ENCODE data around the gene LSM3.

Gene LSM3

DNA sequence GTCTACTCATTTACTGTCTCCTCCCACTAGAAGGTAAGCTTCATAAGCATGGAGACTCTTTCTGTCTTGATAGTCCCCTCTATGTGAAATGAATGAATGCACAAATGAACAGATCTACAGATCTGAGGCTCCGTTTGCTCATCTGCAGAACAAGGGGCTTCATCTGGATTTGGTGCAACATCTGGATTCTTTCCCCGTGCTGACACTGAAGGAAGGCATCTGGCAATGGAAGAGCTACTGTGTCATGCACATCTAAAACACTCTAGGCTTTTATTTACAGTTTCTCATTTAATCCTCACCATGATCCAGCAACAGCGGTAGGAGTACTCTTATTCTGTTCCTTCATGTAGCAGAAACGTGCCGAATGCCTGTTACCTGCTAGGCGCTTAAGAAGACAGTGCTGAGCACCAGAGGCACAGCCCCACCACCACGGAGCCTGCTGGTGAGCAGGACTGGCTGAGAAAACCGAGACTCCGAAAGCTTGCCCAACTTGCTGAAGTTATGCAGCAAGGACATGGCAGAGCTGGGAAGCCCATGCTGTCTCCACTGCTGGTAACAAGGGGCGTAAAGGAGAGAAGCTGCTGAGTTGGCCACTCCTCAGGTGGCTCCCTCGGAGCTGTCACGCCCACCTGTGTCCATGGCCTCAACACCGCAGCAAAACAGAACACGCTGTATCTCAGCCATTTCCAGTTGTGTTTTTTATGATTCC is 31.1 kb downstream of the LSM3 start:
- H3K4me1 ChIP-seq (ENCODE audit: low read length) = no peaks in the 10 kb centered on the region
- TF ChIP-seq EZH2phosphoT487 (IDR thresholded peaks at IDR 0.05; ENCODE audit: low read length) = no peak
- TF ChIP-seq EZH2 (optimal IDR thresholded peaks at IDR 0.05; ENCODE audit: low read depth, low read length) = no peak
- TF ChIP-seq, protein P1, sequence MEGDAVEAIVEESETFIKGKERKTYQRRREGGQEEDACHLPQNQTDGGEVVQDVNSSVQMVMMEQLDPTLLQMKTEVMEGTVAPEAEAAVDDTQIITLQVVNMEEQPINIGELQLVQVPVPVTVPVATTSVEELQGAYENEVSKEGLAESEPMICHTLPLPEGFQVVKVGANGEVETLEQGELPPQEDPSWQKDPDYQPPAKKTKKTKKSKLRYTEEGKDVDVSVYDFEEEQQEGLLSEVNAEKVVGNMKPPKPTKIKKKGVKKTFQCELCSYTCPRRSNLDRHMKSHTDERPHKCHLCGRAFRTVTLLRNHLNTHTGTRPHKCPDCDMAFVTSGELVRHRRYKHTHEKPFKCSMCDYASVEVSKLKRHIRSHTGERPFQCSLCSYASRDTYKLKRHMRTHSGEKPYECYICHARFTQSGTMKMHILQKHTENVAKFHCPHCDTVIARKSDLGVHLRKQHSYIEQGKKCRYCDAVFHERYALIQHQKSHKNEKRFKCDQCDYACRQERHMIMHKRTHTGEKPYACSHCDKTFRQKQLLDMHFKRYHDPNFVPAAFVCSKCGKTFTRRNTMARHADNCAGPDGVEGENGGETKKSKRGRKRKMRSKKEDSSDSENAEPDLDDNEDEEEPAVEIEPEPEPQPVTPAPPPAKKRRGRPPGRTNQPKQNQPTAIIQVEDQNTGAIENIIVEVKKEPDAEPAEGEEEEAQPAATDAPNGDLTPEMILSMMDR (IDR thresholded peaks at IDR 0.05; ENCODE audit: low read length) = no peak
- no peak for DNase-seq
- H3K4me3 ChIP-seq (ENCODE audit: low read length) = no peak overlapping the region
- H3F3A ChIP-seq (ENCODE audit: insufficient read depth, low read length) = no peaks in the 10 kb centered on the region
- no peaks in the 10 kb centered on the region for H3K27me3 ChIP-seq (replicated peaks; ENCODE audit: insufficient read depth, low read length)
- H3K9me2 ChIP-seq (replicated peaks; ENCODE audit: insufficient read depth, low read length) = no peaks in the 10 kb centered on the region
- H3K4me2 ChIP-seq (ENCODE audit: low read depth, low read length) = no peak overlapping the region
- no peak overlapping the region for H3K27ac ChIP-seq (ENCODE audit: low read length)
- no peak overlapping the region for H3K9ac ChIP-seq (ENCODE audit: low read length)
- no peaks in the 10 kb centered on the region for H3K36me3 ChIP-seq (replicated peaks; ENCODE audit: insufficient read depth, low read length)
- no peak overlapping the region for H2AFZ ChIP-seq (ENCODE audit: low read length)
- no peaks in the 10 kb centered on the region for H3K9me3 ChIP-seq (replicated peaks; ENCODE audit: insufficient read depth, low read length)
- no peaks in the 10 kb centered on the region for H4K20me1 ChIP-seq (ENCODE audit: insufficient read depth, low read length)
- no peaks in the 10 kb centered on the region for H3K79me2 ChIP-seq (ENCODE audit: low read length)

DNA sequence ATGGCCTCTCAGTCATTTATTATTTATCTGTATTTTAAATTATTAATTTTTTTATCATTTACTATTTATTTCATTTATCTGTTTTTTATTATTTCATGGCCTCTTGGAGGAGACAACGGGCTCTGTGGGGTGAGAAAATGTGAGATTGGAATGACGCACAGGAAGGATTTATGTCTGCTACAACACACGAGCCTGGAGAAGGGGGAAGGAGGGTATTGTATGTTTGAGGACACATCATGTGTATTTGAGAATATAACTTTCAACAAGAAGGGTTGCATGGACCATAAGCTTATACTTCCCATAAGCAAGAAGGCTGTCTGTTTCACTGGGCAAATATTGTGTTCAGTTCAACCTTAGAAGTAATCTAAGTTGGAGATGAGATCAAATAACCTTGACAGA is 31.7 kb downstream of the LSM3 start:
- Histone ChIP-seq H3F3A (ENCODE audit: insufficient read depth, low read length) (no peaks in the 10 kb centered on the region), H3K4me1 (ENCODE audit: low read length) (no peaks in the 10 kb centered on the region), H3K9me3 (replicated peaks; ENCODE audit: insufficient read depth, low read length) (no peaks in the 10 kb centered on the region), H3K9ac (ENCODE audit: low read length) (no peak overlapping the region), H4K20me1 (ENCODE audit: insufficient read depth, low read length) (no peaks in the 10 kb centered on the region), H3K79me2 (ENCODE audit: low read length) (no peaks in the 10 kb centered on the region), H3K4me2 (ENCODE audit: low read depth, low read length) (no peak overlapping the region), H3K4me3 (ENCODE audit: low read length) (no peak overlapping the region), H3K9me2 (replicated peaks; ENCODE audit: insufficient read depth, low read length) (no peaks in the 10 kb centered on the region), H3K27me3 (replicated peaks; ENCODE audit: insufficient read depth, low read length) (no peaks in the 10 kb centered on the region), H3K36me3 (replicated peaks; ENCODE audit: insufficient read depth, low read length) (no peaks in the 10 kb centered on the region), H2AFZ (ENCODE audit: low read length) (no peak overlapping the region), H3K27ac (ENCODE audit: low read length) (no peak overlapping the region)
- DNase-seq = no peak
- no peak for TF ChIP-seq EZH2 (optimal IDR thresholded peaks at IDR 0.05; ENCODE audit: low read depth, low read length)
- TF ChIP-seq, protein P1 (IDR thresholded peaks at IDR 0.05; ENCODE audit: low read length) = no peak
- TF ChIP-seq EZH2phosphoT487 (IDR thresholded peaks at IDR 0.05; ENCODE audit: low read length) = no peak

DNA sequence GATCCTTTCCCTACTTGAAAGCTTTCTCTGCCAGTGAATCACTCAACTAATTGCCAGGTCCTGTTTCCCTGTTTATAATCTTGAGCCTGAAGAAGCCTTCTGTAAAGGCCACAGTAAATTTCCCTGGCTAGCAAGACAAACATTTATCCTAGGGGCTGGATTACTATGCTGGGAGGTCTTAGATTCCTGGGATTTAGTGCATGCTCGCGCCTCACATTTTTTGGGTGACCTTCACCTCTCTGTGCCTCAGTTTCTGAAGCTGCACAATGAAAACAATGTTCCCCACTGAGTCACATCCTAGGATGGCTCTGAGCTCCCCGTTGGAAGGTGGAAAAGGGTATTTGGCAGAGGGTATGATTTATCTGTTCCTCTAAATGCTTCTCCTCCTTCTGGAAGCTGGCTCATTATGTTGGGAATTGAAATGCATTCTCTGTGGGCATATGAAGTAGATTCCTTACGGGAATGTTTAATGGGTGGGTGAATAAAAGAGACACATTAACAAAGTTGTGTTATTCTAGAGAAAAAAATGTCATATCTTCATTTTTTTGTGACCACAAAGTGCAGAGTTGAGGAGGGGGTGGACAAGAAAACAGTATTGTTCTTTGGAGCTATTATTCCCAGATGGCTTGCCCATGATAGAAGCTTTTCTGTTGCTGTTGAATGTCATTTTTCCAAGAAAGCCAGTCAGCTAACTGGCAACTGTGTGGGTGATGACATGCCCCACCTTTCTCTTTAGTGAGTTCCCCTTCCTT is 32.4 kb downstream of the LSM3 start:
- no peak overlapping the region for H3K27ac ChIP-seq (ENCODE audit: low read length)
- H4K20me1 ChIP-seq (ENCODE audit: insufficient read depth, low read length) = no peaks in the 10 kb centered on the region
- DNase-seq = no peak
- no peak overlapping the region for H2AFZ ChIP-seq (ENCODE audit: low read length)
- no peaks in the 10 kb centered on the region for H3K4me1 ChIP-seq (ENCODE audit: low read length)
- H3K36me3 ChIP-seq (replicated peaks; ENCODE audit: insufficient read depth, low read length) = no peaks in the 10 kb centered on the region
- no peak for TF ChIP-seq EZH2 (optimal IDR thresholded peaks at IDR 0.05; ENCODE audit: low read depth, low read length)
- no peak for TF ChIP-seq EZH2phosphoT487 (IDR thresholded peaks at IDR 0.05; ENCODE audit: low read length)
- TF ChIP-seq, protein P1 (IDR thresholded peaks at IDR 0.05; ENCODE audit: low read length) = no peak
- no peak overlapping the region for H3K4me2 ChIP-seq (ENCODE audit: low read depth, low read length)
- H3F3A ChIP-seq (ENCODE audit: insufficient read depth, low read length) = no peaks in the 10 kb centered on the region
- no peak overlapping the region for H3K9ac ChIP-seq (ENCODE audit: low read length)
- no peaks in the 10 kb centered on the region for H3K27me3 ChIP-seq (replicated peaks; ENCODE audit: insufficient read depth, low read length)
- H3K9me3 ChIP-seq (replicated peaks; ENCODE audit: insufficient read depth, low read length) = no peaks in the 10 kb centered on the region
- no peaks in the 10 kb centered on the region for H3K9me2 ChIP-seq (replicated peaks; ENCODE audit: insufficient read depth, low read length)
- H3K4me3 ChIP-seq (ENCODE audit: low read length) = no peak overlapping the region
- no peaks in the 10 kb centered on the region for H3K79me2 ChIP-seq (ENCODE audit: low read length)
